Measurements from ENCODE around the gene WDR46.
A peak's percentile ranks its signal among the peaks of the same experiment; 100 is the strongest.
"Not testable (repeated sequence)": the region's sequence is repeated elsewhere in the genome, so short reads cannot be mapped to it uniquely, and the experiment has no call there.

WDR46 gene

DNA sequence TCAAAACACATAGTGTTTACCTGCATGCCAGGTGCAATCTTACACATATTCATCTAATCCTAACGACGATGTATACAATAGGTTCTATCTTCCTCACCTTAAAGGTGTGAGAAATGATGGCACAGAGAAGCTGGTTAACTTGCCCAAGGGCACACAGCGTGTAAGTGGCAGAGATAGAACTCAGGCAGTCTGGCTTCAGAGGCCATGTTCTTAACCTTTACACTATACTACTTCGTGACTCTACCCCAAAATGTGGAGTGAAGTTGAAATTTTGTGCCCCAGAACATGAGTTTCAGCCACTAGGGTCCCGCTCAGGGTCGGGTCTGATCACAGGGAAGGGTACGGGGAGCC lies 17.9 kb downstream of the WDR46 start:
- DNase-seq (ENCODE audit: low read depth) = no peak

DNA sequence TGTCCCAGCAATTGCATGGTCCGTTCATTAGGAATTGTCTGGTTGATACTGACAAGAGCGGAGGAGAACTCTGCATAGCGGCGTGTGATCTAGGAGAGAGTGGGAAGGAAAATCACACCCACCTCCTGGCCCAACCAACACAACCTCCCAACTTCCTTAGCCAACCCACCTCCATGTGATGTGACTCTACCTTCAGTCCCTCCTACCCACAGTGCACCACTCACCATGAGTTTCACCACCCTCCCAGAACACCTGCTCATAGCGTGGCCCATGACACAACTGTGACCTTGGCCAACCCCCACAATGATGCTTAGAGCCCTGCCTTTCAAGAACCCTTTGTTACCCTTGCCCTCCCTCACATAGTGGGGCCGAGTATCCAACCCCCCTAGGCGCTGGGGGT lies 25.0 kb downstream of the WDR46 start:
- no peak for DNase-seq (ENCODE audit: low read depth)

DNA sequence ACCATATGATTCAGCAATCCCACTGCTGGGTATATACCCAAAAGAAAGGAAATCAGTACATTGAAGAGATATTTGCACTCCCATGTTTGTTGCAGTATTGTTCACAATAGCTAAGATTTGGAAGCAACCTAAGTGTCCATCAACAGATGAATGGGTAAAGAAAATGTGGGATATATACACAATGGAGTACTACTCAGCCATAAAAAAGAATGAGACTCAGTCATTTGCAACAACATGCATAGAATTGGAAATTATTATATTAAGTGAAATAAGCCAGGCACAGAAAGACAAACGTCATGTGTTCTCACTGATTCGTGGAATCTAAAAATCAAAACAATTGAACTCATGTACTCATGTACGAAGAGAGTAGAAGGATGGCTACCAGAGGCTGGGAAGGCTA lies 26.5 kb downstream of the WDR46 start:
- not testable (repeated sequence) for DNase-seq (ENCODE audit: low read depth)

DNA sequence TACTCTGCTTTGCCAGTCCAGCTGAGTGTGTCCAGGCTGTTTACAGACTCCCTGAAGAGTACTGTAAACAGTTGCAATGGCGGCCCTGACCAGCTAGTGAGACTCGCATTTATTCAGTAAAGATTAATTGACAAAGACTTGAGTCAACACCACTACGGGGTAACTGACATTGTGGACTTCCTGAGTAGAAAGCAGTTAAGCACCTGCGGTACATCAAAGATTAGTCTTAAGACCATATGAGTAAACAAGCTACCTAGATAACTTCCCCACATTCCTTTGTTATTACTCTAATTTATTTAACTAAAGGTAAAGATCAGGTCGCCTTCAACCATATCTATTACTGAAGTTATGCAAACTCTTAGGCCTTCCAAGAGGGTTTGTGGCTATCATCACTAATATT lies 30.0 kb downstream of the WDR46 start:
- DNase-seq (ENCODE audit: low read depth) = no peak

DNA sequence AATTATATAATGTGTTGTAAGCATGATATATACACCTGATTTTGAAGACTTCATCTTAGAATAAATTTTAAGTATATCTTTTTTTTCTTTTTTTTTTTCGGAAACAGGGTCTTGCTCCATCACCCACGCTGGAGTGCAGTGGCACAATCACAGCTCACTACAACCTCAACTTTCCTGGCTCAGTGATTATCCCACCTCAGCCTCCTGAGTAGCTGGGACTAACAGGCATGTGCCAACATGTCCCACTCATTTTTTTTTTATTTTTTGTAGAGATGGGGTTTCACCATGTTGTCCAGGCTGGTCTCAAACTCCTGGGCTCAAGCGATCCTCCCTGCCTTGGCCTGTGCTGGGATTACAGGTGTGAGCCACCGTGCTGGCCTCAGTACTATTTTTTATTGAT lies 34.4 kb downstream of the WDR46 start:
- DNase-seq (ENCODE audit: low read depth) = no peak

DNA sequence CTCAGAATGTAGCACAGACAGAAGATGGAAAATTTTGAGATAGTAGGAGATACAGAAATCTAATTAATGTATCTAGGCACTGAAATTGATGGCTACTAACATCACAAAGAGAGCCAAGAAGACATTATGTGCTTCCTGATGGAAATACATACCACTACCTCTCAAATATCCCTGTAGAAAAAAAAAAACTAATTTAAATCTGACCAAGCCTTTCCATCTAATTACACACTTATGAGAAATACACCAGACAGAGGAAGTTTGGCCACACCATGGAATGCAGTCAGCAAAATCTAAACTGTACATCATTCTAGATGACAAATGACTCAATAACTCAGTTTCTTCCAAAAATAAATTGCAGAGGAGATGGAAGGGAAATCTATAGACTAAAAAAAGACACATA lies 36.3 kb downstream of the WDR46 start:
- no peak for DNase-seq (ENCODE audit: low read depth)

DNA sequence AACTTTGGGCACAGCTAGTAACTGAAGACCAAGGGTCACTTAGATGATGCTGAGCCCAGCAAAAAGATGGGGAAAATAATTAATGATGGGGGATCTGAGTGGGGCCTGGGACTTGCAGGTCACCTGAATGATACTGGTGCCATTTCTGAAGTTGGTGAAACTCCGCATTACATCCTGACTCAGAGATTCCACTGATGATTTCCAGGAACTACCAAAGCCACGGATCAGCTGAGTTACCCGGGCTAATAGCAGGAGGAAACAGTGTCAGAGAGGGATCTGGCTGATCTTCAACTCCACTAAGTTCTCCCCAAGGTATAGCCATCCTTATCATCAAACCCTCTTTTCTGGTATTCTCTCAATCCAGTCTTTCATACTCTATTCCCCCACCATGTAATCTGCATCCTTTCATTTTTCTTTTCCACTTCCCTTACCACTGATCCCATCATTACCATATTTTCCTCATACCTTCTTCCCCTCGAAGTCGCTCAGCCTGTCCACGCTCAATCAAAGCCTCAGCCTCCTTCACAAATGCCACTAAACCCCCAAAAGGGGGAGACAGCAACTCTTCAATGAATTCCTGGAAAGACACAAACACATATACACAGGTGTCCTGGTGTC lies 37.5 kb downstream of the WDR46 start:
- no peak for DNase-seq (ENCODE audit: low read depth)

DNA sequence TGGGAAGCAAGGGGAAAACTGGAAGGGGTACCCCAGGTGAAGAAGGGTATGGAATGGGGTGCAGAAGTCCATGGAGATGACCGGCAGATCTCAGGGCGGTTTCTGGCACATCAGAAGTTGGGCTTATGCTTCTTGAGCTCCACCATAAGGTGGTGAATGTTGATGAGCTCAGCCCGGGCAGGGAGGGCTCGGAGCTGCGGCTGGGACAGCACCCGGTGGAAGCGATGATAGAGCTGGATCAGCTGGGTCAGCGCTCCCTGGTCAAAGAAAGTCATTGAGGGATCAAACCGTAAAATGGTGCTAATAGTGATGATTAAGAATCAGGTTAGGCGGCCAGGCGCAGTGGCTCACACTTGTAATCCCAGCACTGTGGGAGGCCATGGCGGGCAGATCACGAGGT lies 38.3 kb downstream of the WDR46 start:
- DNase-seq (ENCODE audit: low read depth) = no peak

DNA sequence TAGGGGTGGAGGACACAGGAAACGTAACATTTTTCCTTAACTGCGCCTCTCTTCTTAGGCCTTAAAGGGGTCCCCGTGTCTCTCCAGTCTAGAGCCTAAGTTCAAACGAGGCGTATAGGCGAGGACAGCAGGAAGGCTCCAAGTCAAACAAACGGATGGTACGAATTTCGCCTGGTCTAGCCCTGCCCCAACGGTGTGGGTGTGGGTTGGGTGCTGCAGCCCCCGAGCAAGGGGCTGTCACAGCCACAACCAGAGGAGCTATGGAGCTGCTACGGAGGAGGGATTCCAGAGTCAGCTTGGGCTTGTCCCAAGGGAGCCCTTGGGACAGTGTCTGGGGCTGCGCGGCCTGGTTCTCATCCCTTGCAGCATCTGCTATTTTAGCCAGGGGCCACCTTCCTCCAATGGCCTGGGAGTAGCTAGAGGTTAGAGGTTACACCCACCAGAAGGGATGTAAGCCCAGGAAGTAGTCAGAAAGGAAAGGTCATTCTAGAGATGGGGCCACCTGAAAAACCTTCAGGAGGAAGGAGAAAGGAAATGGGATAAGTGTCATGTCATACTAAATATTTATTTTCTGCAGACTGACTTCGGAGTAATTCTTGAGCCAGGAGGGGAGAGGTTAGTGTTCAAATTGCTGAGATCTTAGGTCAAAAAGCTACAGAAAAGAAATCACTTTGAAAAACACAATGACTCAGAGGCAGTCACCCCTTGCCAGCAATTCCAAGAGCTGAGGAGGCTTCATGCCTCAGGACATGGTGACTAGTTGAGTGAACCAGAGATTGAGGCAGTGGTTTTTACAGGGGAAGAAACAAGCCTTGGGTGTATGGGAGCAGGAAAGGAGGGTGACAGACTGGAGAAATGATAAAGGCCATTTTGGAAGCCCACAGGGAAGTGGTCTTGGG lies 39.1 kb downstream of the WDR46 start:
- DNase-seq (ENCODE audit: low read depth) = no peak

DNA sequence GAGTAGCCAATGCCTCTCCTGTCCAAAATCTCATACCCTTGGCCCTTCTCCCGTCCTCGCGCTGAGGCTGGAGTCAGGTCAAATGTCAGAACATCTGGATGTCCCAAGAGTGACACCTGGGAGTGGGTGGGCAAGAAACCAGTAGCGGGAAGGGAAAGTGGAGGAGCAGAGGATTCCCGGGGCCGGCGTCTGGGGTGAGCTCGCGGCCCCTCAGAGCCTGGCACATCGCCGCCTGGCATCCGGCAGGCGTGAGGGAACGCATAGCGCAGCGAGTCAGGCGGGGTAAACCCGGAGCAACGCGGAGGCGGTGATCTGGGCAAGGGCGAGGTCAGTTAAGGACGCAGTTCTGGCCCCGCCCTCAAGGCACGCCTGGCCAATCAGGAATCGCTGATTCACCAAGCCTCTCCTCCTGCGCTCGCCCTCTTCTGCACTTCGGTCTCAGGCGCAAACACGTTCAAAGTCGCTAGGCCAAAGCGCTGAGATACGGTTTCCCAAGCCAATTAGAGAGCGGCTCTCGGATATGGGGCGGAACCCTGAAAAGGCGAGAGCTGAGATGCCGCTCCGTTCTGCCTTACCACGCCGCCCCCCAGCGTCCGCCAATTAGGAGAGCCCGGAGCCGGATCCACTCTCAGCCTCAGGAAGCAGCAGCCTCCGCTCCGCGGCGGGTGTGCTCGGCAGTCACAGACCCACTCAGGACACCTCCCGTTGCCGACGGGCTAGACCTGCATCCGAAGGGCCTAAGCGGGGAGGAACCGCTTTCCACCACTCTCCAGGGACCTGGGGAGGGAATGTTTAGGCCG lies 39.9 kb downstream of the WDR46 start:
- DNase-seq (ENCODE audit: low read depth) = peak; percentile 92

DNA sequence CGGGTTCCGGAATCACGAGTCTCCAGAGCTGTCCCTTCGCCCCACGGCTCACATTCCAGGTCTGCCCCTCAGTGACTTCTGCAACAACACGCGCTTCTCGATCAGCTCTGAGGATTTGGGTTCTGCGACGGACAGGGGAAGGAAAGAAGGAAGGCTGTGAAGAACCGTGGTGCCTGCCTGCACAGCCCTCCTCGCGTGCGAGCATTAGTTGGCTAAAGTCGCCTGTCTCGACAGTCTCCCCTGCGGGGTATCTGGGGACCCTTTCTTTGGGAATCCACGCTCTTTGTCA lies 40.5 kb downstream of the WDR46 start:
- no peak for DNase-seq (ENCODE audit: low read depth)

DNA sequence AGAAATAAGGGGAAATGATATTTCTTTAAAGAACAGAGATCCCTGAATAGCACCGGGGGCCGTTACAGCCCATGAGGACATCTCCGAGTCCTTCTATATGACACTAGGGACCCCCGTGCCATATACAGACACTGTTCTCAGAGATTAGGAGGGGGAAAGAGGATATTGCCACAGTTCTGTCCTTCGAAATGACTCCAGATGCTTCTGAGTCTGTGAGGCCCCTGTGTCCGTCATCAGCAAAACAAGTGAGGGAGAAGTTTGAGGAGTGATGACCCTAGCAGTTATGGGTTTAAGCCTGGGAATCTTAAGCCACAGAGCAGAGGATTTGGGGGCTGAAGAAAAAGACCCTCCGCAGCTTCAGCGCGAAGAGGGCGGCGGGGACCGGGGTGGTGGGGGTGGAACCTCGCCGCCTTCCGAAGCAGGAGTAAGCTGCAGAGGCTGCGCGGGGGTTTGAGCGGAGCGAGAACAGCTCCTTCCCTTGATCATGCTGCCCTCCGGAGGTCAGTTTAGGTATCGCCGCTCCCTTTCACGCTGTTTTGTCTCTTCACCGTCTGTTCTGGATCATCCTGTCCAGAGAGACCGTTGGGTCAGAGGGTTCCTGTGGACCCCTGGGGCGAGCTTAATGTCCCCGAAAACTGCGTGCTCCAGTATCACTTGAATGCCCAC lies 40.9 kb downstream of the WDR46 start:
- DNase-seq (ENCODE audit: low read depth) = peak; percentile 83

DNA sequence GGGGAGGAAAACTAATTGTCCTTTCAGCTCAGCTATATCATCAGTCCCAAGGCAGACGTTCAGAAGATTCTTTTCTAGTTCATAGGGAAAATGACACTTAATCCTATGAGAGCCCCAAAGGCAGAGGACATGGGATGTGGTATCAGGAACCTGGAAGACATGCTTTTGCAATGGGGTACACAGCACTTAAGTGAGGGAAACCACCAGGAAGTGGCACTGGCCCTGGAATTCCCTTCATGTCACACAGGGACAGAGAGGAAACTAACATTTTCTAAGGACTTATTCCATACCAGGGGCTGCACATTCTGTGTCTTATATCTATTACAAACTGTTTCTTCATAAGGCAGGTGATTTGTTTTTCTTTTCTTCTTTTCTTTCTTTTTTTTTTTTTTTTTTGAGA lies 45.6 kb downstream of the WDR46 start:
- DNase-seq (ENCODE audit: low read depth) = no peak

DNA sequence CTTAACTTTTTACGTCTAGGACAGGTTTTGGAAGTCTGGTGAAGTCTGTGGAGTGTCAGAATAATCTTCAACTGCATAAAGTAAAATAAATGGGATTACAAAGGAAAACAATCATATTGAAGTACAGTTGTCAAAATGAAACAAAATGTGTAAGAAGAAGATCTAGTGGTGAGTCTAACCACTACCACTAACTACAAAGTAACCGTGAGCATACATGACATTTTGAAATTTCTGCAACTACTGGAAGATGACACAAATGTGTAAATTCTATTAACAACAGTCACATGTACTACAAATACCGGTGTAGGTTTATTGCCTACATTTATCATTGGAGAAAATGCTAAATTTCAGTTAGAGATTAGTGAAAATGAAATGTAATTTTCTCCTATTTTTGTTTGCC lies 47.1 kb downstream of the WDR46 start:
- DNase-seq (ENCODE audit: low read depth) = no peak

DNA sequence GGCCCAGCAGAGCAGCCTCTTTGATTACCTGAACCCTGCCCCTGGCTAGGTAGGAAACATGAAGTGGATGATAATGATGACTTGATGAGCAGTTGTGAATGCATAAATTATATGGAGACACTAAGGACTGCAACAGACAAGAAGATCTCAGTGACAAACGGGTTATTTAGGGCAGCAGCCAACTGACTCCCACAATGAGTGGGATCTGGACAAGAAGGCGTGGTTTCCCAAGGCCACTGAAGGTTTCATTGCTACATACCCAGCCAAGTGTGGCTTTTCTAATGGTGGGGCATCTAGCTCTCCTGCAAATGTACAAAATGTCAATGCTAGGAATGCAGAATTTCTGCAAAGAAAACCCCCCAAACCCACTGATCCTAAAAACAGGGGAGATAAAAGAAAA lies 51.3 kb downstream of the WDR46 start:
- no peak for DNase-seq (ENCODE audit: low read depth)

DNA sequence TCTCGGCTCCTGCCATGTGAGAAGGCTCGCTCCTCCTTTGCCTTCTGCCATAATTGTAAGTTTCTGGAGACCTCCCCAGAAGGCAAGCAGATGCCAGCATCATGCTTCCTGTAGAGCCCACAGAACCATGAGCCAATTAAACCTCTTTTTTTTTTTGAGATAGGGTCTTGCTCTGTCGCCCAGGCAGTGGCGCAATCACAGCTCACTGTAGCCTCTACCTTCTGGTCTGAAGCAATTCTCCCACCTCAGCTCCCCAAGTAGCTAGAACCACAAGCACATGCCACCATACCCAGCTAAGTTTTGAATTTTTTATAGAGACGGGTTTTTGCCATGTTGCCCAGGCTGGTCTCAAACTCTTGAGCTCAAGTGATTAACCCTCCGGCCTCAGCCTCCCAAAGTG lies 52.2 kb downstream of the WDR46 start:
- no peak for DNase-seq (ENCODE audit: low read depth)

DNA sequence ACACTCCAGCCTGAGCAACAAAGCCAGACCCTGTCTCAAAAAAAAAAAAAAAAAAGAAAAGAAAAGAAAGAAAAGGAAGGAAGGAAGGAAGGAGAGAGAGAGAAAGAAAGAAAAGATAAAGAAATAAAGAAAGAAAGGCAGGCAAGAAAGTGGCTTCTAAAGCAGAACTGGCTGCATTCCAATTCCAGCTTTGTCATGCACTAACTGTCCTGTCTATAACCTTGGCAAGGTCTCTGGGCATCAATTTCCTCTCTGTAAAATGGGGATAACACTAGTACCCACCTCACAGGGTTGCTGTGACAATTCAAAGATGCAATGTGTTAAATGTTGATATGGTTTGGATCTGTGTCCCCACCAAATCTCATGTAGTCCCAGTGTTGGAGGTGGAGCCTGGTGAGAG lies 52.7 kb downstream of the WDR46 start:
- no peak for DNase-seq (ENCODE audit: low read depth)

DNA sequence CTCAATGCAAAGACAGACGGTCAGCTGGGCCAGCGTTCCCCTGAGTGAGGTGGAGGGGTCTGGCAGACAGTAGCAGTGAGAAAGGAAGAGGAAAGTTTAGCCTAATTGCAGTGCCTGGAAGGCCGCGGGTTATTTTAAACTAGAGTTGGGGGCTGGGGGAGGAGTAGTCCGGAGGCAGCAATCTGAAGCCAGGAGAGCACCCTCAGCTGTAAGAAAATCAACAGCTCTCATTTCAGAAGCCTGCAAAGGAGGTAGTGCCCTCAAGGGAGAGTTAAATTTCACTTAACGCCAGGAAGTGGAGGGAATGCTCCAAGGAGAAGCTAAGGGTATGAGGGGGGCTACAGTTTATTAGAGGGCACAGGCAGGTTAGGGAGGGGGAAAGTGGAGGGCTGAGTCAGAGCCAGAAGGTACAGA lies 53.8 kb downstream of the WDR46 start:
- no peak for DNase-seq (ENCODE audit: low read depth)

Measured in T follicular helper cell (primary cell).